ENCODE measurements around the gene GTF2H2C.
"Not testable (repeated sequence)": the region's sequence is repeated elsewhere in the genome, so short reads cannot be mapped to it uniquely, and the experiment has no call there.

Gene GTF2H2C

GRCh38 chr5:69566172-69566571, 6.2 kb downstream of the GTF2H2C start:
- DNase-seq (ENCODE audit: low spot score), result not testable (repeated sequence)

DNA sequence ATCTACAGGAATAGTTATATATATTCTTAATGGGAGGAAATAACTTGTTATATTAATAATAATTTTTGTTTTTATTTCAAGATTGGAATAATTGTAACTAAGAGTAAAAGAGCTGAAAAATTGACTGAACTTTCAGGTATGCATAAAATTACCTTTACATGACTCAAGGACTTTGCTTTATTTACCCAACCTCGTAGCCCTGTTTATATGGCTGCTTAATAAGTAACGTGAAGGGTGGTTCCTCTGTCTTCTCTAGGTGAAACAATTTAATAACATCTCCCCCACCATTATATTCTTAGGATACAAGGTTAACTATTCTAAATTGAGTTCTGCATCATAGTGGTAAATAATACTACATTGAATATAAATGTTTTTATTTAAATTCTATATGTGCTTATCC, 8.1 kb downstream of the GTF2H2C start:
- DNase-seq (ENCODE audit: low spot score), result not testable (repeated sequence)

GRCh38 chr5:69583356-69583755, 23.4 kb downstream of the GTF2H2C start:
- not testable (repeated sequence) for DNase-seq (ENCODE audit: low spot score)

DNA sequence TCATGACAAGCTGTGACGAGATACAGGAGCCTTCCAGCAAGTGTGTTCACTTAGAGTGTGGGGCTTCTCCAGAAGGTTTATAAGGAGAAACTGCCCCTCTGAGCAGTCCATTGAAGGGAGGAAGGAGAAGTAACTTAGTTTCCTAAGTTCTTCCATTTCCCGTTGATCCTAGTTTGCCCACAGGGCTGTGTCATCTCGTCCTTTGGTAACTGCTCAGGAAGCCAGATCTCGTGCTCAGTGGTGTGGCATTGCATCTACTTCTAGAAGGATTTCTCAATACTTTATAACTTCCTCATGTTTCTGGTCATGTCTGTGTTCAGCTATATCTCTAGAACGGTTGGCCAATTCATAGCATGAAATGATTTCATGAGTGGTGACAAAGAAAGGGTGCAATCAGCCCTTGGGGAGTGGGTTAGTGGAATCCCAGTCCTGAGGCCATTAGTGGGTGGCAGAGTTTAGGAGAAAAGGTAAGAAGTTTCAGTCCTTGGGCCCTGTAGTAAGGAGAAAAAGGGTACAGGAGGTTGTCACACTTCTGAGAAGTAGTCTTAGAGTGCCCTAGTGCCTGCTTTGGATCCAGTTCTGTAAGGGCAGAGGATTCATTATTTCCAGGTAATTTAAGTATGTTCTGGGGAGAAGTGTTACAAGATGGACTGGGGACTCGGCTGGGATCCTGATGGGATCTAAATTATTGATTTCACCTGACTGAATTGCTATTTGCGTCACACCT, 36.3 kb downstream of the GTF2H2C start:
- DNase-seq (ENCODE audit: low spot score), result not testable (repeated sequence)

DNA sequence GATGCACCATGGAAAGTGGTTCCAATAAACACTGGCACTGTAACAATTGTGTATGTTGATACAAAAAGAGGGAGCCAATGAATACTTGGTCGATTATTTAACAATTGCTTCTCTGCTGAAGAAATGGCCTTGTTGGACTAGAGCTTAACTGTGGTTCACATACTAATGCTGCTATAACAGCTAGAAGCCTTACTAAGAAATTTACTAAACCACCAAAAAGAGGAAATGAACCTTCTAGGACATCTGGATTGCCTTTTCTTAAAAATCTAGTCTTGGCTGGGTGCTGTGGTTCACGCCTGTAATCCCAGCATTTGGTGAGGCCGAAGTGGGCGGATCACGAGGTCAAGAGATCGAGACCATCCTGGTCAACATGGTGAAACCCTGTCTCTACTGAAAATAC, 42.0 kb downstream of the GTF2H2C start:
- DNase-seq (ENCODE audit: low spot score), result not testable (repeated sequence)

DNA sequence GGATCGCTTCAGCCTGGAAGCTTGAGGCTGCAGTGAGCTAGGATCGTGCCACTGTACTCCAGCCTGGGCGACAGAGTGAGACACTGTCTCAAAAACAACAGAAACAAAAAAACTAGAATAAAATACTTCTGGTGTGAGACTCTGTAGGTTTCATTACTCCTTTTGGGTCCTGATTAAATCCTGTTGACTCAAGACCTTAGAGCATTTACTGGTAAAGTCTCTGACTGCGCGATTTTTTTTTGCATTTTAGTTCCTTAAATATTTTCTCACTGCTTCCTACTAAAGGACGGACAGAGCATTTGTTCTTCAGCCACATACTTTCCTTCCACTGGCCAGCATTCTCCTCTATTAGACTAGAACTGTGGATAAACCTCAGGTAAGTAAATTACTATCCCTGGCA, 46.8 kb downstream of the GTF2H2C start:
- not testable (repeated sequence) for DNase-seq (ENCODE audit: low spot score)

- DNase-seq (ENCODE audit: low spot score), result not testable (repeated sequence)
Observed at GRCh38 chr5:69607750-69608149, 47.8 kb downstream of the GTF2H2C start.

GRCh38 chr5:69608861-69609496, 49.0 kb downstream of the GTF2H2C start:
- DNase-seq (ENCODE audit: low spot score), result not testable (repeated sequence)

- DNase-seq (ENCODE audit: low spot score), result not testable (repeated sequence)
Observed at GRCh38 chr5:69614843-69615242, 54.9 kb downstream of the GTF2H2C start.

GRCh38 chr5:69631879-69632278, 71.9 kb downstream of the GTF2H2C start:
- not testable (repeated sequence) for DNase-seq (ENCODE audit: low spot score)
